GM18499 (cell line): ENCODE data around the gene DEXI.

Source experiments
- ATAC-seq: cut with Tn5 transposase; IDR thresholded peaks from one replicate; pipeline ENCODE4 v1.9.1; 2021; ENCODE audit warnings: moderate number of reproducible peaks; ENCODE audit not compliant: insufficient read depth, unreplicated experiment

The DEXI gene

GRCh38 chr16:10906482-10906881 is 35.8 kb downstream of the DEXI start:
- no peak for ATAC-seq

- no peak for ATAC-seq
These were observed 39.3 kb downstream of the DEXI start for GRCh38 chr16:10902999-10903398.

- no peak for ATAC-seq
These were observed 45.1 kb downstream of the DEXI start for GRCh38 chr16:10897134-10897533.

DNA sequence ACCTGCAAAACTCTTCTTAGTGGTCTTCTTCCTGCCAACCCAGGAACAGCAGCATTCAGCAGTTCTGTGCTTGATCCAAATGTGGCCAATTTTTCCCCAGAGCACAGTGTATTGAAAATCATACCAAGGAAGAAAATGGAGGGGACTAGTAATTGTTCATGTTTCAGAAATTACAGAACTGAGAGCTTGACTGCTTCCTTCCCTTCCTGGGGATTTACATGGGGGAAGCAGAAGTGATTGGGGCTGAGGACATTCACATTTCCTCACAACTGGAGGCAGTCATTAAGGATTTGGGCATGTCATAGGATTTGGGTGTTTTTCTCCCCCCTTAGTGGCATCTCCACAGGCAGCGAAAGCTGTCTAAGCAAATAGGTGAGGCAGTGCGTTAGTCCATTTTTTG is 45.5 kb downstream of the DEXI start:
- ATAC-seq: no peak

- no peak for ATAC-seq
These were observed 46.1 kb downstream of the DEXI start for GRCh38 chr16:10896165-10896564.

DNA sequence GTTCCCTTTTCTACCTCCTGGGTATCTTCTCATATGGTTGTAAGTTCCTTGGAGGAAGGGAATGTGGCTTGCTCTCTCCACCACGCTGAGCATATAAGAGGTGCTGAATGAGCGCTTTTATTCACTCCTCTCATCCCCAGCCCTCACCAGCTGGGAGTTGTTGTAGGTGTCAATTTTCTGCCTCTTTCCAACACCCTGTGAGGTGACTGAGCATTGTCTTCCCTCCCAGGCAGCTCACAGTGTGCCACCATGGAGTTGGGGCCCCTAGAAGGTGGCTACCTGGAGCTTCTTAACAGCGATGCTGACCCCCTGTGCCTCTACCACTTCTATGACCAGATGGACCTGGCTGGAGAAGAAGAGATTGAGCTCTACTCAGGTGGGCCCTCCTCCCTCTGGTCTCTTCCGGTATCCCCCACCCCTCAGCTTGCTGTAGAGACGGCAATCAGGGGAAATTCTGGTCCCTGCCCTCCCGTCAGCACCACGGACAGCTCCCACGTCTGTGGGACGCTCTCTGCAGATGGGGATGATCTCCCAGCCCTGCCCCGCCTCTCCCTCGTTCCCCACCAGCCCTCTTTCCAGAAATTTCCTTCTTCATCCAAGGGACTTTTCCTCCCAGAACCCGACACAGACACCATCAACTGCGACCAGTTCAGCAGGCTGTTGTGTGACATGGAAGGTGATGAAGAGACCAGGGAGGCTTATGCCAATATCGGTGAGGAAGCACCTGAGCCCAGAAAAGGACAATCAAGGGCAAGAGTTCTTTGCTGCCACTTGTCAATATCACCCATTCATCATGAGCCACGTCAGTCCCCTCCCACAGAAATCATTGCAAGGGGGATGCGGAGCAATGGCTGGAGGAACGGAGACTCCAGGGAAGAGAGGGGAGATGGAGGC is 47.0 kb downstream of the DEXI start:
- no peak for ATAC-seq

- ATAC-seq: no peak
These were observed 49.4 kb downstream of the DEXI start for GRCh38 chr16:10892782-10893318.

DNA sequence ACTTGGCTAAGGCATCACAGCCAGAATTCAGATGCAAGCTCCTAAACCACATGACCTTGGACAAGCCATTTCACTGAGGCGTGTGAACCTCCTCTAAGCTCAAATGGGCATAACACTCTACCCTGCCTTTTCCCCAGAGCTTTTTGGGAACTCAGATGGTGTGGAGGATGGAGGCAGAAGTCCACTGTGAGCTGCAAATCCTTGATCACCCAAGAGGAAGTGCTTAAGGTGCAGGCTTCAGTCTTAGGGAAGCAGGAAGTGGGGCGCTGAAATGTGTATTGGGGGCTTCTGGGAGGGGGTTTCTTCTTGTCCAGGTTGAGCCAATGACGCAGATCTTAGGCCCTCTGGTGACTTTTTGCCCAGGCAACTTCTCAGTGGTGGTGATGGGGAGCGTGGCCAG is 52.4 kb downstream of the DEXI start:
- ATAC-seq: no peak

DNA sequence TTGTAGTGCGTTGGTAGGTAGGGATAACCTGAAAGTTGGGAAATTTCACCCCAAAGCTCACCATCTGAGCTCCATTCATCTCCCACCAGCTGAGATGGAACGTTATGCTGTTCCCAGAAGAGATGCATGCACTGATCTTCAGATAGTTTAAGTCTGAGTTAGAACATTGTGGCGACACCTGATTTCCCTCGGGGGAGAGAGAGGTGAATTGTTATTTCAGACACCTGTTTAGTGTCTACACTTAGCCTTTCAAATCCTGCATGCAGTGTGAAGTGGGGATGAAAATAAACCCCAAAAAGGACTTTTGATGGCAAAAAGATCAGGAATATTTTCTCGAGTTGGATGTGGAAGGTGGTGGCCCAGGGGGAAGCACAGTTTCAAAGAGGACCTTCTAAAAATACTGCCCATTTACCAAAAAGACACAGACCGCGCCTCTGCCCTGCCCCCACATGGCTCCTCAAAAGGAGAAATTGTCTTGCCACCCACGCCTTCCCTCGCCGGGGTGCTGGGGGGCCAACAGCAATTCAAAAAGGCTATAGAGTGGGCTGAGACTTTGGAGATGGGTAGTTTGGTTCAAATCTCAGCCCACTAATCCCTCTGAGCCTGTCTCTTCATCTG is 53.8 kb downstream of the DEXI start:
- ATAC-seq: no peak

- no peak for ATAC-seq
These were observed 57.0 kb downstream of the DEXI start for GRCh38 chr16:10885246-10885645.

- no peak for ATAC-seq
These were observed 59.3 kb downstream of the DEXI start for GRCh38 chr16:10883004-10883403.

GRCh38 chr16:10881479-10882030 is 60.7 kb downstream of the DEXI start:
- no peak for ATAC-seq

GRCh38 chr16:10880594-10881452 is 61.4 kb downstream of the DEXI start:
- ATAC-seq: no peak

- no peak for ATAC-seq
These were observed 62.3 kb downstream of the DEXI start for GRCh38 chr16:10879681-10880589.
